ENCODE measurements around the gene MAP2K4.

DNA sequence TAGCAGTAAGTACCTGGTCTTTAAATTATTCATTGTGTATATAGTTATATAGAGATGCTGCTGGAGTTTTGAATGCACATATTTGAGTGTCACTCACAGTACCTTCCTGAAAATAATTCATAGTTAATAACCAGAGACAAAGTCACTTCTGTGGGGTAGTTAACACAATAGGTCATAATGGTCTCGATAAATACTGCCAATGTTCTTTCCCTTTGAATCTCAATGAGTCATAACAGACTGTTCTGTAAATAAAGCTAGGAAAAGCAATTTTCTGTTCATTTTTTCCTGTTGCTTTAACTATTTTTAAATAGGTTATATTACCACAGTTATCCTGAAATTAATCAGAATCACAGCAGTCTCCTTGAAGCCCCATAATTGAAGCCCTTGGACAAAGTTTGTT lies 87.2 kb downstream of the MAP2K4 start:
- TF ChIP-seq, protein P1, sequence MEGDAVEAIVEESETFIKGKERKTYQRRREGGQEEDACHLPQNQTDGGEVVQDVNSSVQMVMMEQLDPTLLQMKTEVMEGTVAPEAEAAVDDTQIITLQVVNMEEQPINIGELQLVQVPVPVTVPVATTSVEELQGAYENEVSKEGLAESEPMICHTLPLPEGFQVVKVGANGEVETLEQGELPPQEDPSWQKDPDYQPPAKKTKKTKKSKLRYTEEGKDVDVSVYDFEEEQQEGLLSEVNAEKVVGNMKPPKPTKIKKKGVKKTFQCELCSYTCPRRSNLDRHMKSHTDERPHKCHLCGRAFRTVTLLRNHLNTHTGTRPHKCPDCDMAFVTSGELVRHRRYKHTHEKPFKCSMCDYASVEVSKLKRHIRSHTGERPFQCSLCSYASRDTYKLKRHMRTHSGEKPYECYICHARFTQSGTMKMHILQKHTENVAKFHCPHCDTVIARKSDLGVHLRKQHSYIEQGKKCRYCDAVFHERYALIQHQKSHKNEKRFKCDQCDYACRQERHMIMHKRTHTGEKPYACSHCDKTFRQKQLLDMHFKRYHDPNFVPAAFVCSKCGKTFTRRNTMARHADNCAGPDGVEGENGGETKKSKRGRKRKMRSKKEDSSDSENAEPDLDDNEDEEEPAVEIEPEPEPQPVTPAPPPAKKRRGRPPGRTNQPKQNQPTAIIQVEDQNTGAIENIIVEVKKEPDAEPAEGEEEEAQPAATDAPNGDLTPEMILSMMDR (IDR thresholded peaks at IDR 0.05; ENCODE audit: low read depth, low read length, poor library complexity, severe bottlenecking) = no peak
- TF ChIP-seq EZH2phosphoT487 (IDR thresholded peaks at IDR 0.05; ENCODE audit: borderline replicate concordance, low read length) = no peak
